ENCODE results near the gene FBXO47. TPM values are rescaled to one million over a fixed set of nuclear protein-coding genes. Genes with fewer than 3 reads are reported as not detected.

The FBXO47 gene
- total and polyA plus RNA-seq, 2 of the 4 experiments (the other 2 are of a cell fraction), result under 0.01 TPM; not detected in 1

DNA sequence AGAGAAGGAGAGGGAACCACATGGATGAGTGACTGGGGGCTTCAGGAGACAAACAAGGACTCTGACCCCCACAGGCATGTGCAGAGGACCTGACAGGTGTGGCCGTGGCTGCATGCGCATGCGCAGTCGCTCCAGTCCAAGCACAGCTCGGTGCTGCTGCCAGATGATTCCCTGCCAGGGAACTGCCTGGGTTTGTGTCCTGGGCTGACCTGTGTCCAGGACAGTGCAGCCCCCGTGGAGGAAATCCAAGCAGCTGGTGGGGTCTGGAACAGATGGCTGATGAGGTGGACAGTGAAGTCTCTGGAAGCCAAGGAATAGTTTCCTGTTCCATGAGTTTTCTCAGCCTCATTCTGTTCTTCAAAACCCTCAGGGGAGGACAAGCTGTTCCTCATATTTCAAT lies 70.0 kb downstream of the FBXO47 start:
- intact Hi-C loops (cut with micrococcal nuclease) (no loop called here), dilution Hi-C loops (cut with HindIII; ENCODE audit: low sequenced_read_pairs, unreplicated experiment) (no loop called here), in situ Hi-C loops (cut with MboI; ENCODE audit: low sequenced_read_pairs) (no loop called here)
- peaks cover 49 to 93% of the 10 kb centered on the region in 2 experiments for H3K79me1 ChIP-seq (ENCODE audit: low read depth in 1 of 2, low read length in 2 of 2)
- peak overlapping the region; percentile 24 for H2AFZ ChIP-seq (replicated peaks; ENCODE audit: low read length, poor library complexity)
- H2BK5ac ChIP-seq (ENCODE audit: low read depth, low read length, poor library complexity, severe bottlenecking), result peak overlapping the region; percentile 11
- peak overlapping the region; percentile 79 for H2AK9ac ChIP-seq (replicated peaks; ENCODE audit: low read depth, low read length, poor library complexity)
- H2BK15ac ChIP-seq (ENCODE audit: low read depth, low read length), result no peak overlapping the region
- H3K36me3 ChIP-seq (ENCODE audit: control insufficient read depth, insufficient read depth, low read length), result peaks cover 75% of the 10 kb centered on the region
- H3K4me1 ChIP-seq (ENCODE audit: control insufficient read depth, insufficient read depth, low read length), result peaks cover 35% of the 10 kb centered on the region
- H3K9me1 ChIP-seq (ENCODE audit: insufficient read depth, low read length), result peaks cover 20% of the 10 kb centered on the region
- WGBS, 2 experiments (ENCODE audit: extremely low coverage in 2 of 2, insufficient read length in 1 of 2), result 100% methylated on average over 3 of the region's 6 CpGs; no CpG with 5 or more reads in 1 of the 2 experiments
- TF ChIP-seq NFE2L2 (IDR thresholded peaks at IDR 0.05; ENCODE audit: low read depth, low read length) (no peak), CEBPB (IDR thresholded peaks at IDR 0.05; ENCODE audit: low read depth, low read length) (no peak), RAD21 (IDR thresholded peaks at IDR 0.05; ENCODE audit: low read length) (no peak), BHLHE40 (IDR thresholded peaks at IDR 0.05; ENCODE audit: low read depth, low read length) (no peak), FOS (IDR thresholded peaks at IDR 0.05; ENCODE audit: low read depth, low read length) (no peak), RFX5 (IDR thresholded peaks at IDR 0.05; ENCODE audit: low read depth, low read length) (no peak), MXI1 (IDR thresholded peaks at IDR 0.05; ENCODE audit: borderline replicate concordance, low read depth, low read length) (no peak), MAFK (IDR thresholded peaks at IDR 0.05; ENCODE audit: low read depth, low read length) (no peak), CHD1 (IDR thresholded peaks at IDR 0.05; ENCODE audit: low read depth, low read length) (no peak), MAZ (IDR thresholded peaks at IDR 0.05; ENCODE audit: borderline replicate concordance, low read depth, low read length) (no peak)
- TF ChIP-seq, protein P1, sequence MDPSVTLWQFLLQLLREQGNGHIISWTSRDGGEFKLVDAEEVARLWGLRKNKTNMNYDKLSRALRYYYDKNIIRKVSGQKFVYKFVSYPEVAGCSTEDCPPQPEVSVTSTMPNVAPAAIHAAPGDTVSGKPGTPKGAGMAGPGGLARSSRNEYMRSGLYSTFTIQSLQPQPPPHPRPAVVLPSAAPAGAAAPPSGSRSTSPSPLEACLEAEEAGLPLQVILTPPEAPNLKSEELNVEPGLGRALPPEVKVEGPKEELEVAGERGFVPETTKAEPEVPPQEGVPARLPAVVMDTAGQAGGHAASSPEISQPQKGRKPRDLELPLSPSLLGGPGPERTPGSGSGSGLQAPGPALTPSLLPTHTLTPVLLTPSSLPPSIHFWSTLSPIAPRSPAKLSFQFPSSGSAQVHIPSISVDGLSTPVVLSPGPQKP (IDR thresholded peaks at IDR 0.05; ENCODE audit: borderline replicate concordance, low read depth, low read length), result no peak
- TF ChIP-seq, protein P2, sequence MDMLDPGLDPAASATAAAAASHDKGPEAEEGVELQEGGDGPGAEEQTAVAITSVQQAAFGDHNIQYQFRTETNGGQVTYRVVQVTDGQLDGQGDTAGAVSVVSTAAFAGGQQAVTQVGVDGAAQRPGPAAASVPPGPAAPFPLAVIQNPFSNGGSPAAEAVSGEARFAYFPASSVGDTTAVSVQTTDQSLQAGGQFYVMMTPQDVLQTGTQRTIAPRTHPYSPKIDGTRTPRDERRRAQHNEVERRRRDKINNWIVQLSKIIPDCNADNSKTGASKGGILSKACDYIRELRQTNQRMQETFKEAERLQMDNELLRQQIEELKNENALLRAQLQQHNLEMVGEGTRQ (IDR thresholded peaks at IDR 0.05; ENCODE audit: low read depth, low read length), result no peak
- no peaks in the 10 kb centered on the region for H3K9me3 ChIP-seq (ENCODE audit: control insufficient read depth, insufficient read depth, low read length)
- CTCF ChIA-PET, result no interaction called here
- no peak overlapping the region for H2BK120ac ChIP-seq (ENCODE audit: low read depth, low read length)
- H3K4me3 ChIP-seq (ENCODE audit: insufficient read depth, low read depth, low read length), result no peak overlapping the region
- no peak overlapping the region for H3K56ac ChIP-seq (ENCODE audit: extremely low read depth, insufficient read depth, low read length)
- 0 out of 2 replicates have a peak overlapping the region, but pooled peaks have one; percentile 1 for H3K27ac ChIP-seq (ENCODE audit: insufficient read depth, low read length)
- peaks cover 99% of the 10 kb centered on the region for H4K20me1 ChIP-seq (ENCODE audit: insufficient read depth, low read length)
- H4K8ac ChIP-seq (ENCODE audit: low read depth in 2 of 2, low read length in 2 of 2), result no peak overlapping the region; a peak in 1 of 4 replicates
- H3K4me2 ChIP-seq (ENCODE audit: low read depth, low read length), result no peak overlapping the region
- H2AK5ac ChIP-seq (ENCODE audit: low read depth, low read length), result no peak overlapping the region
- DNase-seq (peak; percentile 28), ATAC-seq (ENCODE audit: low read depth) (no peak)
- H3K14ac ChIP-seq (replicated peaks; ENCODE audit: low read depth, low read length), result peak overlapping the region; percentile 6; the same call in 1 of the 2 replicates
- H4K5ac ChIP-seq (ENCODE audit: low read depth, low read length), result no peak overlapping the region
- H3K18ac ChIP-seq (ENCODE audit: low read depth, low read length), result no peak overlapping the region
- POLR2A ChIA-PET (ENCODE audit: unreplicated experiment), result no interaction called here
- no peak overlapping the region for H3K9ac ChIP-seq (ENCODE audit: low read depth, low read length)
- no TSS peak for BruUV-seq (replicated peaks)
- H4K91ac ChIP-seq (ENCODE audit: insufficient read depth, low read depth, low read length), result peak overlapping the region; percentile 6; the same call in 1 of the 2 replicates
- H3K4ac ChIP-seq (ENCODE audit: low read depth, low read length), result no peak overlapping the region
- H3K27me3 ChIP-seq (ENCODE audit: control insufficient read depth, insufficient read depth, low read length), result no peaks in the 10 kb centered on the region
- peak overlapping the region; percentile 31; the same call in 1 of the 2 replicates for H3K23ac ChIP-seq (ENCODE audit: low read depth, low read length)
- no peak overlapping the region for H2BK20ac ChIP-seq (ENCODE audit: low read depth, low read length)
